Esophagus squamous epithelium (tissue), 5 donors: ENCODE data around the gene TTC23L. TPM values are rescaled to one million over a fixed set of nuclear protein-coding genes. Genes with fewer than 3 reads are reported as not detected.

Experiments used
- DNase-seq: peaks from one replicate; lab custom pipeline; 2025; lab: John Stamatoyannopoulos, UW
- H3K27ac ChIP-seq, 4 donors: fragments of 200-600 bp; sonication (generic); one replicate each; pipeline ENCODE4 v1.5.1; 2016 to 2019; ENCODE audit warnings: mild to moderate bottlenecking in 1 of 4
- H3K27me3 ChIP-seq, 4 donors: fragments of 200-600 bp; sonication (generic); 1 replicate in 3 of 4; 2 replicates in 1 of 4; pipeline versions ENCODE4 v1.5.1 to v1.6.0; 2017 to 2021; ENCODE audit warnings: antibody characterized with exemption in 1 of 4
- H3K36me3 ChIP-seq, 3 donors: fragments of 200-600 bp; sonication (generic); one replicate each; pipeline ENCODE4 v1.5.1; 2016 to 2019
- H3K4me1 ChIP-seq, 3 donors: fragments of 200-600 bp; sonication (generic); one replicate each; pipeline ENCODE4 v1.5.1; 2017 to 2019
- H3K4me3 ChIP-seq, 4 donors: fragments of 200-600 bp; sonication (generic); 1 replicate in 3 of 4; 2 replicates in 1 of 4; pipeline ENCODE4 v1.5.1; 2016 to 2019; ENCODE audit warnings: mild to moderate bottlenecking in 2 of 4, moderate library complexity in 1 of 4
- H3K9me3 ChIP-seq, 3 donors: fragments of 200-600 bp; sonication (generic); one replicate each; pipeline ENCODE4 v1.5.1; 2016 to 2019
- POLR2A ChIP-seq, 4 donors: fragments of 450-650 bp; IDR thresholded peaks; one replicate each; pipeline ENCODE4 v1.6.1; 2017; ENCODE audit warnings: antibody characterized with exemption in 4 of 4, mild to moderate bottlenecking in 4 of 4, moderate library complexity in 3 of 4
- WGBS, 2 donors: methylation state at CpG; one replicate each; pipeline ENCODE4 v1.1.5; 2018; 5-methylcytosine and 5-hydroxymethylcytosine counted together
- intact Hi-C: fragments of 100-400 bp; cut with DNase I; formaldehyde crosslinking; loops from one replicate; pipeline ENCODE4 v1.15.0; 2022
- total RNA-seq, 4 donors: library from RNA; depleted of rRNA; stranded (reverse); fragments of >200 nt; gene quantifications; one replicate each; pipeline ENCODE4 v1.1.0, GENCODE V29; 2016
- TF ChIP-seq, protein P1 (sequence below), 6 experiments: fragments of 450-650 bp in 4 of 6; fragments of 200-600 bp in 2 of 6; sonication (generic) in 2 of 6; IDR thresholded peaks; one replicate each; pipeline ENCODE4 v1.5.1; 2016 to 2019; ENCODE audit warnings: antibody characterized with exemption in 6 of 6, mild to moderate bottlenecking in 4 of 6, moderate library complexity in 4 of 6
- donor health status: DM: yes; HTN: yes; CAD: no.

TTC23L gene
- total RNA-seq, 4 donors from 2014 or later: 0.09 to 0.19 TPM; not detected in 2

DNA sequence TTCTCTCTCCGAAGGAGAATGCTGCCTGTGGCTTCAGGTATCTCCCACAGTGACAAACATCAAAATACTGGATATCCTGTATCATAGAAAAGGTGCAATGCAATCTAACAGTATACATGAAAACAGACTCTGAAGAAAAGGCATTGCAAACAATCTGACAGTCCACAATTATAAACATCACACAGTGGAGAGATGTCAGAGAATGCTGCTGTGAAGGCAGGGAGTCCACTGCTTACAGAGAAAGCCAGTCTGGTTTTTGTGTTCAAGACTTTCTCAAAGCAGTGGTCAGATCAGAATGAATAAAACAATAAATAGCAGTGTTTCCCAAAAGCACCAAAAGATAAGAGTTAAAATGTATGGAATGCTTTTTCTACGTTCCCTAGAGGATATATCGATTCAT lies 28.7 kb downstream of the TTC23L start:
- H3K36me3 ChIP-seq: no peaks in the 10 kb centered on the region
- TF ChIP-seq, protein P1, sequence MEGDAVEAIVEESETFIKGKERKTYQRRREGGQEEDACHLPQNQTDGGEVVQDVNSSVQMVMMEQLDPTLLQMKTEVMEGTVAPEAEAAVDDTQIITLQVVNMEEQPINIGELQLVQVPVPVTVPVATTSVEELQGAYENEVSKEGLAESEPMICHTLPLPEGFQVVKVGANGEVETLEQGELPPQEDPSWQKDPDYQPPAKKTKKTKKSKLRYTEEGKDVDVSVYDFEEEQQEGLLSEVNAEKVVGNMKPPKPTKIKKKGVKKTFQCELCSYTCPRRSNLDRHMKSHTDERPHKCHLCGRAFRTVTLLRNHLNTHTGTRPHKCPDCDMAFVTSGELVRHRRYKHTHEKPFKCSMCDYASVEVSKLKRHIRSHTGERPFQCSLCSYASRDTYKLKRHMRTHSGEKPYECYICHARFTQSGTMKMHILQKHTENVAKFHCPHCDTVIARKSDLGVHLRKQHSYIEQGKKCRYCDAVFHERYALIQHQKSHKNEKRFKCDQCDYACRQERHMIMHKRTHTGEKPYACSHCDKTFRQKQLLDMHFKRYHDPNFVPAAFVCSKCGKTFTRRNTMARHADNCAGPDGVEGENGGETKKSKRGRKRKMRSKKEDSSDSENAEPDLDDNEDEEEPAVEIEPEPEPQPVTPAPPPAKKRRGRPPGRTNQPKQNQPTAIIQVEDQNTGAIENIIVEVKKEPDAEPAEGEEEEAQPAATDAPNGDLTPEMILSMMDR (IDR thresholded peaks at IDR 0.05): no peak
- TF ChIP-seq POLR2A (IDR thresholded peaks at IDR 0.05): no peak
- H3K27me3 ChIP-seq: no peaks in the 10 kb centered on the region
- H3K4me1 ChIP-seq: no peaks in the 10 kb centered on the region
- WGBS, 2 donors: 90 to 93% methylated on average over 3 of the region's 3 CpGs
- no peak overlapping the region for H3K4me3 ChIP-seq
- DNase-seq: no peak
- H3K27ac ChIP-seq: no peak overlapping the region
- intact Hi-C loops: no loop called here
- H3K9me3 ChIP-seq: no peaks in the 10 kb centered on the region

DNA sequence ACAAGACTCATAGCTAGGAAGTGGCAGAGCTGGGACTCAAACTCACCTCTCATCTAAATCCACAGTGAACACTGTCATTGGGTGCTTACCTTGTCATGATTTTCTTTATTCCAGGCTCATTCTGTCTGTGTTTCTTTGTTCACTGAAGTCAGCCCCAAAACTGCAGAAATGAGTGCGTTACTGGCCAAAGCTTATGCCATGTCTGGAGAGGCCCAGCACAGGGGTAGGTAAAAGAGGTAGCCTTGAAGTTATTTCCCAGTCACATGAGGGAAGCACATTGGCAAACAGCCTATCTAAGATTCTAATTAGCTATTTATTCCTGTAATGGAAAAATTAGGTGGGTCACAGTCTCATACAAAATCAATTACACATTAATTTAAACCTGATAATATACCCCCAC lies 29.8 kb downstream of the TTC23L start:
- Histone ChIP-seq H3K9me3 (no peaks in the 10 kb centered on the region), H3K27ac (no peak overlapping the region), H3K27me3 (no peaks in the 10 kb centered on the region), H3K36me3 (no peaks in the 10 kb centered on the region), H3K4me1 (no peaks in the 10 kb centered on the region), H3K4me3 (no peak overlapping the region)
- 89 to 100% methylated on average over 1 of the region's 1 CpG for WGBS, 2 donors
- no peak for DNase-seq
- intact Hi-C loops: no loop called here
- TF ChIP-seq POLR2A (IDR thresholded peaks at IDR 0.05): no peak
- TF ChIP-seq, protein P1 (IDR thresholded peaks at IDR 0.05): no peak

DNA sequence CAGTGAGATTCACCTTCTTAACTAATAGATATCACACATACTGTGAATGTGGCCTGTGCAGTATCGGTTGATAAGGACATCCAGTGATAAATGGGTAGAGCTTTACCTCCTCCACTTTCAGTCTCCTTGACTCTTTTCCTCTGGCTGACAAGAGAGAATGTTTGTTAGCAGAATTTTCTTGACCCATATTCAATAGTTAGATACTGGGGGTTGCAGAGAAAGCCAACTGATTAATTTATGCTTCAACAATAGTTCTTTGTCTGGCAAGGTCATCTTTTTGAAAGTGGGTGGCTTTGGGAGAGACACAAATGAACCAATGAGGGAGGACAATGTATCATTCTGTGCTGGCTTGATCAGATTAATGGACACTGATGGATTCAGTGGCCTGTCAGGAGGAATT lies 30.3 kb downstream of the TTC23L start:
- Histone ChIP-seq H3K4me1 (no peaks in the 10 kb centered on the region), H3K27me3 (no peaks in the 10 kb centered on the region), H3K9me3 (no peaks in the 10 kb centered on the region), H3K27ac (no peak overlapping the region), H3K4me3 (no peak overlapping the region), H3K36me3 (no peaks in the 10 kb centered on the region)
- DNase-seq: no peak
- intact Hi-C loops: no loop called here
- TF ChIP-seq, protein P1 (IDR thresholded peaks at IDR 0.05): no peak
- TF ChIP-seq POLR2A (IDR thresholded peaks at IDR 0.05): no peak
- 84 to 93% methylated on average over 1 of the region's 1 CpG for WGBS, 2 donors

DNA sequence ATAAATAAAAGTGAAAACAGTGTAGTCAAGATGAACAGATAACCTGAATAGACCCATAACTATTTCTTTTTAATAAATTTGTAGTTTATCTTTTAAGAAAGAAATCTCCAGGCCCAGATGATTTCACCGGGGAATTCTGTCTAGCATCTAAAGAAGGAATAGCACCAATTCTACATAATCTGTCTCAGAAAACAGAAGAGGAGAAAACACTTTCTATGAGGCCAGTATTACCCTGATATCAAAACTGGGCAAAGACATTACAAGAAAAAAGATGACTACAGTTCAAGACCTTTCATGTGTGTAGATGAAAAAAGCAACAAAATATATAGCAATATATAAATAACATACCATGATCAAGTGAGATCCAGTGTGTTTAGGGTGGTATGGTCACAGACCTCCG lies 31.4 kb downstream of the TTC23L start:
- H3K36me3 ChIP-seq: no peaks in the 10 kb centered on the region
- intact Hi-C loops: no loop called here
- no peak overlapping the region for H3K4me3 ChIP-seq
- no peak overlapping the region for H3K27ac ChIP-seq
- H3K9me3 ChIP-seq: no peaks in the 10 kb centered on the region
- no peaks in the 10 kb centered on the region for H3K4me1 ChIP-seq
- H3K27me3 ChIP-seq: no peaks in the 10 kb centered on the region
- 80 to 94% methylated on average over 2 of the region's 2 CpGs for WGBS, 2 donors
- TF ChIP-seq POLR2A (IDR thresholded peaks at IDR 0.05): no peak
- TF ChIP-seq, protein P1 (IDR thresholded peaks at IDR 0.05): no peak
- DNase-seq: no peak

DNA sequence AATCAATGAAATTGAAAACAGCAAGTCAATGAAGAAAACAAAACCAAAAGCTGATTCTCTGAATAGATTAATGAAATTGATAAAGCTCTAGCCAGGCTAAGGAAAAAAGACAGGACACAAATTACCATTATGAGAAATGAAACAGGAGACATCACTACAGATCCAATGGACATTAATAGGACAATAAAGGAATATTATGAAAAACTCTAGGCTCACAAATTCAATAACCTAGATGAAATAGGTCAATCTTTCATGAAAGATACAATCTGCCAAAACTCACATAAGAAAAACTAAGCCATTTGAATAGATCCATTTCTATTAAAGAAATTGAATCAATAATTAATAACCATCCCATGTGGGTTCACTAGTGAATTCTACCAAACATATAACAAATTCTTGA lies 37.3 kb downstream of the TTC23L start:
- Histone ChIP-seq H3K4me1 (no peaks in the 10 kb centered on the region), H3K27ac (no peak overlapping the region), H3K9me3 (no peaks in the 10 kb centered on the region), H3K36me3 (no peaks in the 10 kb centered on the region), H3K4me3 (no peak overlapping the region), H3K27me3 (no peaks in the 10 kb centered on the region)
- intact Hi-C loops: no loop called here
- TF ChIP-seq POLR2A (IDR thresholded peaks at IDR 0.05): no peak
- TF ChIP-seq, protein P1 (IDR thresholded peaks at IDR 0.05): no peak
- DNase-seq: no peak
